ES-I3 (cell line): ENCODE data around the gene DLX1.
A peak's percentile ranks its signal among the peaks of the same experiment; 100 is the strongest.

ENCODE experiments used
- H3K36me3 ChIP-seq: 2 replicates; pipeline ENCODE4 v1.6.1; 2013; ENCODE audit warnings: mild to moderate bottlenecking, low read length, control low read depth, moderate library complexity; ENCODE audit not compliant: insufficient read depth
- H3K4me1 ChIP-seq: 2 replicates; pipeline ENCODE4 v1.6.1; 2013; ENCODE audit warnings: mild to moderate bottlenecking, control low read depth, low read length; ENCODE audit not compliant: insufficient read depth
- H3K9ac ChIP-seq: 2 replicates; pipeline ENCODE4 v1.6.1; 2013; ENCODE audit warnings: low read depth, mild to moderate bottlenecking, low read length, moderate library complexity
- H3K9me3 ChIP-seq: 2 replicates; pipeline ENCODE4 v1.6.1; 2013; ENCODE audit warnings: mild to moderate bottlenecking, low read length, moderate library complexity; ENCODE audit not compliant: control insufficient read depth, insufficient read depth

The DLX1 gene

GRCh38 chr2:172087780-172088244 is 2.5 kb downstream of the DLX1 start:
- no peaks in the 10 kb centered on the region for H3K9me3 ChIP-seq

GRCh38 chr2:172088245-172089004 is 3.1 kb downstream of the DLX1 start:
- Histone ChIP-seq H3K36me3 (no peaks in the 10 kb centered on the region), H3K9ac (no peak overlapping the region; the same call in 1 of the 2 replicates), H3K4me1 (peaks cover 11% of the 10 kb centered on the region), H3K9me3 (no peaks in the 10 kb centered on the region)

More at GRCh38 chr2:172087780-172088244, 2.5 kb downstream of the DLX1 start:
- Histone ChIP-seq H3K36me3 (no peaks in the 10 kb centered on the region), H3K4me1 (peaks cover 12% of the 10 kb centered on the region), H3K9ac (peak overlapping the region; percentile 36; the same call in 1 of the 2 replicates)

GRCh38 chr2:172089005-172089504 is 3.7 kb downstream of the DLX1 start:
- no peaks in the 10 kb centered on the region for H3K36me3 ChIP-seq
- no peaks in the 10 kb centered on the region for H3K9me3 ChIP-seq
- peaks cover 5% of the 10 kb centered on the region; the same call in 1 of the 2 replicates for H3K4me1 ChIP-seq
- H3K9ac ChIP-seq: no peak overlapping the region

GRCh38 chr2:172089633-172090032 is 4.3 kb downstream of the DLX1 start:
- Histone ChIP-seq H3K4me1 (peaks cover 5% of the 10 kb centered on the region; the same call in 1 of the 2 replicates), H3K36me3 (no peaks in the 10 kb centered on the region), H3K9me3 (no peaks in the 10 kb centered on the region), H3K9ac (no peak overlapping the region)

GRCh38 chr2:172090044-172090961 is 5.0 kb downstream of the DLX1 start:
- Histone ChIP-seq H3K4me1 (peaks cover 5% of the 10 kb centered on the region; the same call in 1 of the 2 replicates), H3K36me3 (no peaks in the 10 kb centered on the region), H3K9me3 (no peaks in the 10 kb centered on the region), H3K9ac (peak overlapping the region; percentile 5; the same call in 1 of the 2 replicates)

- no peaks in the 10 kb centered on the region for H3K36me3 ChIP-seq
- peaks cover 5% of the 10 kb centered on the region; the same call in 1 of the 2 replicates for H3K4me1 ChIP-seq
- H3K9me3 ChIP-seq: no peaks in the 10 kb centered on the region
- no peak overlapping the region for H3K9ac ChIP-seq
These were observed 5.8 kb downstream of the DLX1 start for GRCh38 chr2:172091000-172091641.

- H3K9ac ChIP-seq: no peak overlapping the region
- no peaks in the 10 kb centered on the region for H3K9me3 ChIP-seq
- peaks cover 5% of the 10 kb centered on the region; the same call in 1 of the 2 replicates for H3K4me1 ChIP-seq
- H3K36me3 ChIP-seq: no peaks in the 10 kb centered on the region
These were observed 6.7 kb downstream of the DLX1 start for GRCh38 chr2:172091761-172092566.

- Histone ChIP-seq H3K9ac (no peak overlapping the region), H3K9me3 (no peaks in the 10 kb centered on the region), H3K36me3 (no peaks in the 10 kb centered on the region), H3K4me1 (peaks cover 5% of the 10 kb centered on the region; the same call in 1 of the 2 replicates)
These were observed 7.6 kb downstream of the DLX1 start for GRCh38 chr2:172092716-172093415.

- no peaks in the 10 kb centered on the region for H3K36me3 ChIP-seq
- peaks cover 11% of the 10 kb centered on the region; the same call in 1 of the 2 replicates for H3K4me1 ChIP-seq
- peak overlapping the region; percentile 23; the same call in 1 of the 2 replicates for H3K9ac ChIP-seq
- no peaks in the 10 kb centered on the region for H3K9me3 ChIP-seq
These were observed 8.3 kb downstream of the DLX1 start for GRCh38 chr2:172093416-172094293.

GRCh38 chr2:172094294-172095145 is 9.2 kb downstream of the DLX1 start:
- Histone ChIP-seq H3K9me3 (no peaks in the 10 kb centered on the region), H3K4me1 (peaks cover 7% of the 10 kb centered on the region; the same call in 1 of the 2 replicates), H3K9ac (peak overlapping the region; percentile 56; the same call in 1 of the 2 replicates), H3K36me3 (no peaks in the 10 kb centered on the region)

- Histone ChIP-seq H3K9me3 (no peaks in the 10 kb centered on the region), H3K9ac (peak overlapping the region; percentile 56; the same call in 1 of the 2 replicates), H3K36me3 (no peaks in the 10 kb centered on the region), H3K4me1 (peaks cover 7% of the 10 kb centered on the region; the same call in 1 of the 2 replicates)
These were observed 10.0 kb downstream of the DLX1 start for GRCh38 chr2:172095146-172095904.
